ENCODE results near the gene ANO8. TPM values are rescaled to one million over a fixed set of nuclear protein-coding genes. Genes with fewer than 3 reads are reported as not detected.

The ANO8 gene
- total and polyA plus RNA-seq, 2 of the 13 experiments (the other 11 are each of a cell fraction or from before 2014, with no cell fraction given): 1.8 to 3.5 TPM

DNA sequence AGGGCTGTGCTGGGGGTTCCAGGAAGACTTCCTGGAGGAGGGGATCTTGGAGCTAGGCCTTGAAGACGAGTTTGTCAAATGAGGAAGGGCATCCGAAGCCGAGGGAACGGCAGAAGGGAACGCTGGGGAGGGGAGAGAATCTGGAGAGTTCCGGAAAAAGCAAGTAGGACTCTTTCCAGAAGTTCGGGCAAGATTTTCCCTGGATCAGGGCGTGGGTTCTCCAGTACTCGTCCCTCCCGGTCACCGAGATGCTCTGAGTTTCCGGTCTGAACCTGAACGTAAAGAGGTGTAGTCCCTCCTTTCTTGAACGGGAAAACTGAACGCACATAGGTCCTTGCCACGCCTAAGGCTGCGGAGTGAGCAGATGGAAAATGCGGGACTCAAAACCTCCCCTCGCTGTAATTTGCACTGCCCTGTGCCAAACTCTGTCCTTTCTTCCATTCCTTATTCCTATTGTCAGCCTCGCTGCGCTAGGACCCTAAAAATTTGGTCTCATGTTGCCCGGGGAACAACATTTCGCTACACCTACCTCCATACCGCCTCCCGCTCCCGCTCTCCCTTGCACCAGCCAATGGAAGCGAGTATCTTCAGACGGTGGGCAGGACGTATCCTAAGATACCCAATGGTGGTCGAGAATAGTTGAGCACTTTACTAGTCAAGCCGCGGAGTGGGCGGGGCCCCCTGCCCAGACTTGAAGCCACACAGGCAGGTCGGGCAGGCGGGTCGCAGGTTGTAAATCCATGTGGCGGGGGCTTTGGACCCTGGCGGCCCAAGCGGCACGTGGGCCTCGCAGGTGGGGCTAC, 2.4 kb upstream of the ANO8 start, which contains the start of gene GTPBP3:
Gene GTPBP3 (plus strand): TSS at position 682 of the 803 bp plus-strand sequence. CDS start 59 bp downstream, at position 741.
- Histone ChIP-seq H4K20me1 (ENCODE audit: insufficient read depth, low read length) (no peaks in the 10 kb centered on the region), H3K4me1 (ENCODE audit: insufficient read depth, low read length) (peaks cover 65% of the 10 kb centered on the region), H3K9me3 (ENCODE audit: low read length) (no peaks in the 10 kb centered on the region), H2AFZ (ENCODE audit: low read length) (peak within 1 kb of the TSS; percentile 94), H3K9ac (ENCODE audit: insufficient read depth, low read depth, low read length) (peak within 1 kb of the TSS; percentile 71), H3K4me3 (replicated peaks in 1 of 3; ENCODE audit: insufficient read depth in 1 of 3, low read depth in 2 of 3, low read length in 3 of 3) (peak within 1 kb of the TSS; percentile 88 to 92 (median 90)), H3K27me3 (ENCODE audit: control insufficient read depth in 1 of 2, insufficient read depth in 2 of 2, low read length in 2 of 2) (no peaks in the 10 kb centered on the region; a peak in 1 of 5 replicates), H3K4me2 (ENCODE audit: low read depth, low read length) (peak within 1 kb of the TSS; percentile 73), H3K79me2 (ENCODE audit: insufficient read depth, low read length) (peaks cover 7% of the 10 kb centered on the region), H3K27ac (ENCODE audit: extremely low read length, insufficient read depth, low read length) (peak within 1 kb of the TSS; percentile 88), H3K36me3 (replicated peaks in 1 of 2; ENCODE audit: control insufficient read depth in 1 of 2, insufficient read depth in 2 of 2, low read length in 2 of 2) (peaks cover 1 to 9% of the 10 kb centered on the region in 2 experiments; a peak in 1 of 5 replicates)
- TSS peak; percentile 74 for BruUV-seq (replicated peaks)
- POLR2A ChIA-PET: interaction anchor here (0.9 to 1.3 kb wide), 2 partner anchors 11 to 28 kb away, joined by 4 to 5 read pairs; no protein-coding TSS in a partner anchor
- ATAC-seq: peak; percentile 79
- peak; percentile 99 for DNase-seq (ENCODE audit: low spot score)
- 1% methylated on average over 24 of the region's 41 CpGs for WGBS (ENCODE audit: low lambda C conversion rate)
- CTCF ChIA-PET (ENCODE audit: low intra/inter-chr PET ratio, low total read pairs): no interaction called here
- in situ Hi-C loops (cut with HindIII; ENCODE audit: extremely low pct_ligation_motif_present, low pct_unique_long_range_greater_than_20kb) (no loop called here), intact Hi-C loops (cut with micrococcal nuclease; ENCODE audit: unreplicated experiment) (loop anchor here (2.0 to 5.0 kb wide), 2 partner anchors 28 to 70 kb away; partner anchors contain the start of genes BST2 and DDA1)
- peak; percentile 93 for FAIRE-seq
- TF ChIP-seq FIP1L1 (IDR thresholded peaks at IDR 0.05; ENCODE audit: borderline replicate concordance, insufficient read depth, low read depth, low read length) (no peak), RBAK (CRISPR knock-in tag; IDR thresholded peaks at IDR 0.05) (no peak), PLRG1 (conservative IDR thresholded peaks at IDR 0.05) (no peak), ZNF343 (CRISPR knock-in tag; IDR thresholded peaks at IDR 0.05) (no peak), HMG20B (CRISPR knock-in tag; conservative IDR thresholded peaks at IDR 0.05) (no peak), ZBTB7A (CRISPR knock-in tag; IDR thresholded peaks at IDR 0.05) (peak; percentile 67; the same call in 1 of the 2 replicates), ZNF674 (CRISPR knock-in tag; IDR thresholded peaks at IDR 0.05; ENCODE audit: low read depth) (no peak; the same call in 1 of the 2 replicates), HDAC6 (IDR thresholded peaks at IDR 0.05; ENCODE audit: low read depth, low read length) (no peak), RORA (CRISPR knock-in tag; IDR thresholded peaks at IDR 0.05) (no peak), ZSCAN30 (CRISPR knock-in tag; IDR thresholded peaks at IDR 0.05) (no peak), SNAPC2 (CRISPR knock-in tag; IDR thresholded peaks at IDR 0.05) (no peak; the same call in 1 of the 2 replicates), PAWR (CRISPR knock-in tag; IDR thresholded peaks at IDR 0.05; ENCODE audit: borderline replicate concordance) (0 out of 2 replicates have a peak, but pooled peaks have one; percentile 43), ZNF24 (IDR thresholded peaks at IDR 0.05) (no peak), BRD4 (CRISPR knock-in tag; IDR thresholded peaks at IDR 0.05) (0 out of 2 replicates have a peak, but pooled peaks have one; percentile 45), FOXM1 (CRISPR knock-in tag; IDR thresholded peaks at IDR 0.05) (no peak), RCOR2 (CRISPR knock-in tag; IDR thresholded peaks at IDR 0.05) (no peak), PPARG (CRISPR knock-in tag; conservative IDR thresholded peaks at IDR 0.05) (0 out of 2 replicates have a peak, but pooled peaks have one; percentile 11)
- TF ChIP-seq, protein P1, sequence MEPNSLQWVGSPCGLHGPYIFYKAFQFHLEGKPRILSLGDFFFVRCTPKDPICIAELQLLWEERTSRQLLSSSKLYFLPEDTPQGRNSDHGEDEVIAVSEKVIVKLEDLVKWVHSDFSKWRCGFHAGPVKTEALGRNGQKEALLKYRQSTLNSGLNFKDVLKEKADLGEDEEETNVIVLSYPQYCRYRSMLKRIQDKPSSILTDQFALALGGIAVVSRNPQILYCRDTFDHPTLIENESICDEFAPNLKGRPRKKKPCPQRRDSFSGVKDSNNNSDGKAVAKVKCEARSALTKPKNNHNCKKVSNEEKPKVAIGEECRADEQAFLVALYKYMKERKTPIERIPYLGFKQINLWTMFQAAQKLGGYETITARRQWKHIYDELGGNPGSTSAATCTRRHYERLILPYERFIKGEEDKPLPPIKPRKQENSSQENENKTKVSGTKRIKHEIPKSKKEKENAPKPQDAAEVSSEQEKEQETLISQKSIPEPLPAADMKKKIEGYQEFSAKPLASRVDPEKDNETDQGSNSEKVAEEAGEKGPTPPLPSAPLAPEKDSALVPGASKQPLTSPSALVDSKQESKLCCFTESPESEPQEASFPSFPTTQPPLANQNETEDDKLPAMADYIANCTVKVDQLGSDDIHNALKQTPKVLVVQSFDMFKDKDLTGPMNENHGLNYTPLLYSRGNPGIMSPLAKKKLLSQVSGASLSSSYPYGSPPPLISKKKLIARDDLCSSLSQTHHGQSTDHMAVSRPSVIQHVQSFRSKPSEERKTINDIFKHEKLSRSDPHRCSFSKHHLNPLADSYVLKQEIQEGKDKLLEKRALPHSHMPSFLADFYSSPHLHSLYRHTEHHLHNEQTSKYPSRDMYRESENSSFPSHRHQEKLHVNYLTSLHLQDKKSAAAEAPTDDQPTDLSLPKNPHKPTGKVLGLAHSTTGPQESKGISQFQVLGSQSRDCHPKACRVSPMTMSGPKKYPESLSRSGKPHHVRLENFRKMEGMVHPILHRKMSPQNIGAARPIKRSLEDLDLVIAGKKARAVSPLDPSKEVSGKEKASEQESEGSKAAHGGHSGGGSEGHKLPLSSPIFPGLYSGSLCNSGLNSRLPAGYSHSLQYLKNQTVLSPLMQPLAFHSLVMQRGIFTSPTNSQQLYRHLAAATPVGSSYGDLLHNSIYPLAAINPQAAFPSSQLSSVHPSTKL (CRISPR knock-in tag; IDR thresholded peaks at IDR 0.05): no peak
- TF ChIP-seq, protein P2, sequence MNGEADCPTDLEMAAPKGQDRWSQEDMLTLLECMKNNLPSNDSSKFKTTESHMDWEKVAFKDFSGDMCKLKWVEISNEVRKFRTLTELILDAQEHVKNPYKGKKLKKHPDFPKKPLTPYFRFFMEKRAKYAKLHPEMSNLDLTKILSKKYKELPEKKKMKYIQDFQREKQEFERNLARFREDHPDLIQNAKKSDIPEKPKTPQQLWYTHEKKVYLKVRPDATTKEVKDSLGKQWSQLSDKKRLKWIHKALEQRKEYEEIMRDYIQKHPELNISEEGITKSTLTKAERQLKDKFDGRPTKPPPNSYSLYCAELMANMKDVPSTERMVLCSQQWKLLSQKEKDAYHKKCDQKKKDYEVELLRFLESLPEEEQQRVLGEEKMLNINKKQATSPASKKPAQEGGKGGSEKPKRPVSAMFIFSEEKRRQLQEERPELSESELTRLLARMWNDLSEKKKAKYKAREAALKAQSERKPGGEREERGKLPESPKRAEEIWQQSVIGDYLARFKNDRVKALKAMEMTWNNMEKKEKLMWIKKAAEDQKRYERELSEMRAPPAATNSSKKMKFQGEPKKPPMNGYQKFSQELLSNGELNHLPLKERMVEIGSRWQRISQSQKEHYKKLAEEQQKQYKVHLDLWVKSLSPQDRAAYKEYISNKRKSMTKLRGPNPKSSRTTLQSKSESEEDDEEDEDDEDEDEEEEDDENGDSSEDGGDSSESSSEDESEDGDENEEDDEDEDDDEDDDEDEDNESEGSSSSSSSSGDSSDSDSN (CRISPR knock-in tag; IDR thresholded peaks at IDR 0.05): no peak; the same call in 1 of the 2 replicates
